ENCODE results near the gene KCNV2.
A peak's percentile ranks its signal among the peaks of the same experiment; 100 is the strongest.

The KCNV2 gene

DNA sequence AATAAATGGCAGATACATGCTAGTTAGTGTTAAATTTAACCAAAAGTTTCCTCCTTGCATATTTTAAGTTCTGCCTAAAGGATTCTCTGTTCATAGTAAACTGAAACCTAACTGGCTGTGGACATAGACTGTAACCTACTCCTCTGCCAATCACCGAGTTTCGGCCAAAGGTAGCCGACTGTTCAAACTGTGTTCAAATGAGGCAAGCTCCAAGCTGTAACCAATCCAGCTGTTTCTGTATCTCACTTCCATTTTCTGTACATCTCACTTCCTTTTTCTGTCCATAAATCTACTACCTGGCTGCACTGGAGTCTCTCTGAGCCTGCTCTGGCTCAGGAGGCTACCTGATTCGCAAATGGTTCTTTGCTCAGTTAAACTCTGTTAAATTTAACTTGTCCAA is 44.1 kb downstream of the KCNV2 start:
- DNase-seq: no peak

DNA sequence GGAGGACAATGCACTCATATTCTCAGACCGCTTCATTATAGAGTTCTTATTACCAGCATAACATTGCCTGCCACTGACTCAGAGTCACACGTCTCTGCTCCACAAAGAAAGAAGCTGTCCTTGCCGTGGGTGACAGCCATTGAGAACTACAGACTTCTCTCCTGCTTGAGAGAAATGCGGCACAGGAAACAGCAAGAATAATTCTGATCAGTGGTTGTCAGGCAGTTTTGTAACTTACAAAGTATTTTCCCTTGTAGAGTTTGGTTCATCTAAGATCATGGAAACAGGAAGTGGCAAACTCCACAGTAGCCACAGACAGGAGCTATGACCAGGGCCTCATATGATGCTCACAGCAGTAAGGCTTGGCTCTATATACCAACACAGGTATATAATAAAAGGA is 47.0 kb downstream of the KCNV2 start:
- peak; percentile 1 for DNase-seq

DNA sequence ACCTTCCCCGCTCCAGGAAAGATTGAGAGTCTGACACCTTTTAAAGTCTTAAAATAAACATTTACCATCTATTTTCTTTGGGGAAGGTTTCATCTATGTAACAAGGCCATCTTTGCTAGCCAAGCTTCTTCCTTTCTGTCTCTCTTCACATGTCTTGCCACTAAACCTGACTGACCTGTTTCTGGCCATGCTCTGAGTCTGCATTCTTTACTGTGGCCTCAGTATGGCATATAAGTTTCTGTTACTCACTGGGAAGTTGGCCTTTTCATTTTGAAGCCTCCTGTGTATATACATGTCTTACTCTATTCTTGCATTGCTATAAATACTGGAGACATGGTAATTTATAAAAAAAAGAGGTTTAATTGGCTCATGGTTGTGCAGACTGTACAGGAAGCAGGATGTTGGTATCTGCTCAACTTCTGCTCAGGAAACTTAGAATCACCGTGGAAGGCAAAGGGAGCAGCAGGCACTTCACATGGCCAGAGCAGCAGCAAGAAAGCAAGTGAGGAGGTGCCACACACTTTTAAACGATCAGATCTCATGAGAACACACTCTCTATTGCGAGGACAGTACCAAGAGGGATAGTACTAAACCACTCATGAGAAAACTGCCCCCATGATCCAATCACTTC is 48.1 kb downstream of the KCNV2 start:
- DNase-seq: no peak

DNA sequence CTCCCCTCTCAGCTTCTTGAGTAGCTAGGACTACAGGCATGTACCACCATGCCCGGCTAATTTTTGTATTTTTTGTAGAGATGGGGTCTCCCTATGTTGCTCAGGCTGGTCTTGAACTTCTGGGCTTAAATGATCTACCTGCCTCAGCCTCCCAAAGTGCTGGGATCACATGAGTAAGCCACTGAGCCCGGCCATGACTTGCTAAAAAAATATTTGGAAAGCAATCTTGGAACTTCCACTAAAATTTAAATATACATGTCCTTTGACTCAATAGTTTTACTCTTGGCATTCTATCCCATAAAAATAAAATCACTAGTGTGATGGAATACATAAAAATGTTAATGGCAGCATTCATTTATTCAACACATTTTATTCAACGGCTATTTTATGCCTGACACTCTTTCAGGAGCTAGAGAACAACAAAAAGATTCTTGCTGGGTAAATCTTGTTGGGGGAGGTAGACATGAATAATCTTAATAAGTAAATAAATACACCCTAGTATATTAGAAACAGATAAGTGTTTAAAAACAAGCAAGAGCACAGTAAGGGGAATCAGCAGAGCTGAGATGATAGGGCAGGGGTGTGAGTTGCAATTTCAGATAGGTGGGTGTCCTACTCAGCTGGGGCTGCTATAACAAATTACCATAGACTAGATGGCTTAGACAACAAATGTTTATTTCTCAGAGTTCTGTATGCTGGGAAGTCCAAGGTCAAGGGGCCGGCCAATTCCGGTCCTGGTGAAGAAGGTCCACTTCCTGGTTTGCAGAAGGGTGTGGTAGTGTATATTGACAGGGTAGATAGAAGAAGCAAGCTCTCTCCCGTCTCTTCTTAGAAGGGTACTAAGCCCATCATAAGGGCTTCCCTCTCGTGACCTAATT is 50.7 kb downstream of the KCNV2 start:
- DNase-seq: no peak

DNA sequence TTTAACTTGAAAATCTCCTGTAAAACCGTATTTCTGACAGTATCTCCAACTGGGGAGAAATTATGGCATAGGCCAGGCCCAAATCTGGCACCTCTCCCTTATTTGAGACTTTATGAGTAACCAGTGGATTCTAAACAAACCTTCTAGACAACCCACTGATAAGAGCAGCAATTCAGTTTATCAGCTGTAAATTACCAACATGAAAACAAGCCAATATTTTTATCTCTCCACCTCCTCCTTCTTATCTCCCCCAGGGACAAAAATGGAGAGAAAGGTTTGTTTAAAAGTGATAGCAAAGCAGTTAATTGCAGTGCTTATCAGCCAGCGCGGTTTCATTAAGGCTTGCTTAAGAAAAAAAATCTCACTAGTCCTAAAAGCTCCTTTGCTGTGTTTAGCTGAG is 53.8 kb downstream of the KCNV2 start:
- DNase-seq: no peak

DNA sequence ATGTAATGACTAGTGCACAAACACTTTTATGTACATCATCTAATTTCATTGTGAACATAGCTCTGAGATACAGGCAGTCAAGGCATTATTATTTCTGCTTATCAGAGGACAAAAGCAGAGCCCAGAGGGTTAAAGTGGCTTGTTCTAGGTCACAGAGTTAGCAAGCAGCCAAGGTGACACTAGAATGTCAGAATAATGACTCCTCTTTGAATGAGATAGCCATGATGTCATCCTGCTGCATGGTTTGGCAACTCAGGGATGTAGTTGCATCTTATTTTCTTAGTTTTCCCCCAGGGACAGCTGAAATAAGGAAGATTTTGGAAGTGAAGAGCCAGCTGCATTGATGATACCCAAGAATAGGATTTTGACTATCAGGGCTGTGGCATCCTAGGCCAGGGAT is 54.4 kb downstream of the KCNV2 start:
- DNase-seq: no peak

DNA sequence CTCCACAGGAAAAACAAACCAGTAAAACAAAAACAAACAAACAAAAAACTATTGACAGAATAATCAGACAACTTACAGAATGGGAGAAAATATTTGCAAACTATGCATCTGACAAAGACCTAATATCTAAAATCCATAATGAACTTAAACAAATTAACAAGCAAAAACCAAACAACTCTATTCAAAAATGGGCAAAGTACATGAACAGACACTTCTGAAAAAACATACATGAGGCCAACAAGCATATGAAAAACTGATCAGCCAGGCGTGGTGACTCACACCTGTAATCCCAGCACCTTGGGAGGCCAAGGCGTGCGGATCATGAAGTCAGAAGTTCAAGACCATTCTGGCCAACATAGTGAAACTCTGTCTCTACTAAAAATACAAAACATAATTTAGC is 60.1 kb downstream of the KCNV2 start:
- no peak for DNase-seq

DNA sequence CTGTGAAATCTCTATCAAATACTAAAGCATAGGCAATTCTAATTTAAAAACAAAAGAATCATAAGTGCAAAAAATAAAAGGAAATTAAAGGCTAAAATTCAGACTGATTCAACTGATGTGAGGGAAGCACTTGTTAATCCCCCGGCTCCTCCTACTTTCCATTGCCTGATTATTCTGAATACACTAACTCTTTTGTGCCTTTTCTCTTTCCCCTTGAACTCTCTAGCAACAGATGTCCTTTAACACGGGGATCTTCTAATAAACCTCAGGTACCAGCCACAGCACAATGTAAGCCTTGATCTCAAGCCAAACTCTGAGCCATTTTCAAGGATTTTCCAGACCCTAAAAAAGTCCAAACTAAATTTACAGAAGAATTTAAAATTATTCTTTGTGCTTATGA is 61.5 kb downstream of the KCNV2 start:
- no peak for DNase-seq
